Hematopoietic multipotent progenitor cell treated with erythropoietin and hydrocortisone succinate and interleukin-3 and kit ligand, for 6 days (in vitro differentiated cells): ENCODE results near the gene HSPB3.
"Not testable (repeated sequence)": the region's sequence is repeated elsewhere in the genome, so short reads cannot be mapped to it uniquely, and the experiment has no call there.

ENCODE experiments used
- DNase-seq: peaks from one replicate; pipeline ENCODE4 v3.0.0-alpha.2; 2015

The HSPB3 gene

GRCh38 chr5:54457094-54457862, 1.8 kb downstream of the HSPB3 start:
- no peak for DNase-seq

GRCh38 chr5:54458221-54458620, 2.7 kb downstream of the HSPB3 start:
- DNase-seq, result no peak

DNA sequence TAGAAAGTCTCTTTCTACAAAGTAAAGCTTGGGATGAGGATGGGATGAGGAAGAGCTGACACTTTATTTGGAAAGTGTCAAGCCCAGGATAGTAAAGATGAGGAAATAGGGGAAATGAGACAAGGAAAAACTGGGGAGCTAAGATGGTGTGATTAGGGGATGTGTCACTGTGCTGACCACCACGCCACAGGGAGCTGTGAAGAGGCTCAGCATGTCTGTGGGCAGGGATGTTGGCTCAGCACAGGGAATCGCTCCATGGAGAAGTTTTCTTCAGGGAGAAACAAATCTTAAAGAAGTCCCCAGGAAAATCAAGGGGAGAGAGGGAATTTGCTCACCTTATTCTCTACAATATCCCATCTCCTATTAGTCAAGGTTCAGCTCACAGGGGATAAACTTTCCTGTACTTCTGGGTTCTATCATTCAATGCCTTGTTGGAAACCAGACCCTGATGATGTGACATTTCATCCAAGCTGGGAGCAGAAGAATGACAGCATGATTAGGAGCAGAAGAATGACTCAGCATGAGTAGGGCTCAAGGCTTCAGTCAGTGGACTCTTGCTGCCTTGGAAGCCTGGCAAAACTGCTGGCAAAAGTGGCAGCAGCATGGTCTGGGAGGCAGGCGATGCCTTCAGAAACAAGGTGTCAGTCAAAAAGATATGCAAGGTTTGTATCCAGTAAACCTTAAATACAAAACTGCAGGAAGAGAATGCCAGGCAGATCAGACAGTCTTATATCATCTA, 4.9 kb downstream of the HSPB3 start:
- peak; percentile 37 for DNase-seq

DNA sequence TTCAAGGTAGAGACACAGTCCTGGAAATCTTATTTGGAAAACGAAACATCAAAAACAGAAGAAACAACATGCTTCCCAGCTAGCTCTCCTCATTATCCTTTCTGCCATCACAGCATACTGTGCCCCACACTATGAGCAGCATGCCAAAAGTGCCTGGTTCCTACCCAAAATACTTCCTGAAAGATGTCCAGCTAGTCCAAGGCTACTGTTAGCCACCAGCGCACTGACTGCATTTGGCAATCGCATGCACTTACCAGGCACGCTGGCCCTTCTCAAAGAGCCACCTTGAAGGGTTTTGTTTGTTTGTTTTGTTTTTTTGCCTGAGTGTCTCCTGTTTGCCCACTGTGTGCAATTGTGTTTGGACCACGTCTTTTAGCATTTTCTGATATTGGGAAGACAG, 6.8 kb downstream of the HSPB3 start:
- no peak for DNase-seq

- no peak for DNase-seq
These were observed 8.2 kb downstream of the HSPB3 start for GRCh38 chr5:54463713-54464112.

- DNase-seq, result no peak
These were observed 14.1 kb downstream of the HSPB3 start for GRCh38 chr5:54469622-54470021.

GRCh38 chr5:54470128-54470527, 14.6 kb downstream of the HSPB3 start:
- DNase-seq, result no peak

DNA sequence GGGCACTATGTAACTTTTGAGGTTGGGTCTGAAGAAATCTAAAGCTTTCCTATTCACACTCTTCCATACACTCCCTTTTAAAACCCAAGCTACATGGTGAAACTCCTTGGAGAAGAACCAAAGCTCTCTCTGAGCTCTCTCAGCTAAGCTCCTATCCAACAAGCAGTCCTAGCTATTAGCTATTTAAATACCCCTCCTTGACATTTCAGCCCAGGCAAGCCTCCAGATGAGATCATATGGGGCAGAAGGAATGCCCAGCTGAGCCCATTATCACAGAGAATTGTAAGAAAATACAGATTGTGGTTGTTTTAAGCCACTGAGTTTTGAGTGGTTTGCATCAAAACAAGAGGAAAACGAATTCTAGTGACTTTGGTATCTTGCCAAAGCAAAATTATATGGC, 15.2 kb downstream of the HSPB3 start:
- DNase-seq, result peak; percentile 42

- DNase-seq, result peak; percentile 79
These were observed 15.9 kb downstream of the HSPB3 start for GRCh38 chr5:54471398-54471797.

DNA sequence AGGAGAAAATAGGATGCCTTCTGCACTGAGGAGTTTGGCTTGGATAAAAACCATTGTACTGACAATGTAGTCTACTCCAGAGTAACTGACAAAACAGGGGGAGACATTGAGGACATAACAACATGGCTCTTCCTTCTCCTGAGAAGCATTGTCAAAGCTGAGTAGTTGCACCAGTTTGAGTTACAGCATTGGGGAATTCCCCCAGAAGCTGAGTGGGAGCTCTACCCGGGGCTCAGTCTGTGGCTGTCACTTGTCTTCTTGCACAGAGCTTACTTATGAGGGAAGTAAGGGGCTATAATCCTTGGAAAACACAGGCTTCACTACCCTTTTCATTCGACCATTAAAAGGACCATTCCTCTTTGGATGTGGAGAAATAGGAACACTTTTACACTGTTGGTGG, 21.2 kb downstream of the HSPB3 start:
- no peak for DNase-seq

DNA sequence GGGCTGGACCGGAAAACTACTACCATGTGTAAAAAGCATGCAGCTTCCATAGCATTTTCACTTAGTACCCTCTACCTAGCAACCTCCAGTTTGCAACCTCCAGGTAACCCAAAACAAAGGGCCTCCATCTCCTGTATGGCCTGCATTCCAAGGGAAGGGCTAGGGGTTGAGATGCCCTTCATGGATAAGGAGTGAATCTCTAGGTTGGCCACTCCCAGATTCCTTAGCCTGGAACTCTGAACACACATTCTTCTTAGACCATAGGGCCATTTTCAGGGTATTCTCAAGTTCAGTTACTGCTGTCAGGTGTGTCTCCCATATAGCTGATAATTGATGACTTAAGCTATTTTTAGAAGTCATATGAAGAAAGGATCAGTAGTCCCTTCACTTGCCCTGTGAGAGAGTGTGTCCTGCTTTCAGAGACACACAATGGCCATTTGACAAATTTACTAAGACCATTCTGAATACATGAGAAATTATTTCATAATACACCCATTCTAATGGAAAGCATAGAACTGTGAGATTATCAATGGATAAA, 22.5 kb downstream of the HSPB3 start:
- no peak for DNase-seq

DNA sequence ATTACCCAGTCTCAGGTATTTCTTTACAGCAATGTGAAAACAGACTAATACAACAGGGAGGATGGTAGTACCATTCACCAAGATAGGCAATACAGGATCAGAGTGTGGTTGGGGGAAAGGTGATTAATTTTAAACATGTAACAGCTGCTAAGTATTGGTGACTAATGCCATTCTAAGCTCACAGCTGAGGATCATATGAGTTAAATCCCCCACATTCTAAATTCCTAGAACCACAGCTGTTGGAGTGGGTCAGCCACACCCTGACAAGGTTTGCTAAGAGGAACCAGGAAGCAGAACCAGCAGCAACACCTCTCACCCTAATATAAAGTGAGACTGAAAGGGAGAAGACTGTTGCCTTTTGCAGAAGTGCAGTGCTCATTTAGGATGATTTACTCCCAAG, 24.8 kb downstream of the HSPB3 start:
- DNase-seq, result no peak

DNA sequence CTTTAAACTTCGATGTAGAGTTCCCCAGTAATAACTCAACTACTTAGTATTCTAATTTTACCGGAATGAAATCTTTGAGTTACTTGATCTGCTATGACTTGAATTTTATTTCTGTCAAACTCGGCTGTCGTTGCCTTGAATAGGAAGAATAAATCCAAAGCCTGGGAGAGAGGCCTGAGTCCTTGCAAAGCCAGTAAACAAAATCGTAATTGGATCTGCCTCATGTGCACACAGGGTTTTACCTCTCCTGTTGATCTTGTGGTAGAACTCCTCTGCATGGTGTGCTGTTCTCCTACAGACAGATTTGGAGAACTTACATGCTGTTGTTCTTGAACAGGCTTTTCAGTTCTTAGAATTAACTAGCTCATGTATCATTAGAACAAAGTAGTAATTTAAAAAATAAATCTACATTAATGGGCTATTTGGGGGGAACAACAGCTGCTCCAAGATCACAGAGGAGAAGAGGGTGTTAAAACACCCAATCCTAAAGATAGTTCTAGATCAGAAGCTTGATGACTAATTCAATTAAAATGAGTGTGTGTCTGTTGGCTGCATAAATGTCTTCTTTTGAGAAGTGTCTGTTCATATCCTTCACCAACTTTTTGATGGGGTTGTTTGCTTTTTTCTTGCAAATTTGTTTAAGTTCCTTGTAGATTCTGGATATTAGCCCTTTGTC, 28.9 kb downstream of the HSPB3 start:
- no peak for DNase-seq

DNA sequence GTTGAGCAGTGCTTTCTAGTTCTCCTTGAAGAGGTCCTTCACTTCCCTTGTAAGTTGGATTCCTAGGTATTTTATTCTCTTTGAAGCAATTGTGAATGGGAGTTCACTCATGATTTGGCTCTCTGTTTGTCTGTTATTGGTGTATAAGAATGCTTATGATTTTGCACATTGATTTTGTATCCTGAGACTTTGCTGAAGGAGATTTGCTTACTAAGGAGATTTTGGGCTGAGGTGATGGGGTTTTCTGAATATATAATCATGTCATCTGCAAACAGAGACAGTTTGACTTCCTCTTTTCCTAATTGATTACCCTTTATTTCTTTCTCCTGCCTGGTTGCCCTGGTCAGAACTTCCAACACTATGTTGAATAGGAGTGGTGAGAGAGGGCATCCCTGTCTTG, 30.2 kb downstream of the HSPB3 start:
- not testable (repeated sequence) for DNase-seq

DNA sequence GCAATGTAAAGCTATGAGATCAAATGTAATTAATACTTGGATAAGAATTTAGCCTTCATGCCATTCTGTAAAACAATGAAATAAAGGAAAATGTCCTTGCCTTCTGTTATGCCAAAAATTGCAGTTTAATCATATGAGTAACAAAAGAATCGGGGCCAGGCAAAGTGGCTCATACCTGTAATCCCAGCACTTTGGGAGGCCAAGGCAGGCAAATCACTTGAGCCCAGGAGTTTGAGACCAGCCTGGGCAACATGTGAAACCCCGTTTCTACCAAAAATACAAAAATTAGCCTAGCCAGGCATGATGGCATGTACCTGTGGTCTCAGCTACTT, 34.1 kb downstream of the HSPB3 start:
- DNase-seq, result not testable (repeated sequence)

DNA sequence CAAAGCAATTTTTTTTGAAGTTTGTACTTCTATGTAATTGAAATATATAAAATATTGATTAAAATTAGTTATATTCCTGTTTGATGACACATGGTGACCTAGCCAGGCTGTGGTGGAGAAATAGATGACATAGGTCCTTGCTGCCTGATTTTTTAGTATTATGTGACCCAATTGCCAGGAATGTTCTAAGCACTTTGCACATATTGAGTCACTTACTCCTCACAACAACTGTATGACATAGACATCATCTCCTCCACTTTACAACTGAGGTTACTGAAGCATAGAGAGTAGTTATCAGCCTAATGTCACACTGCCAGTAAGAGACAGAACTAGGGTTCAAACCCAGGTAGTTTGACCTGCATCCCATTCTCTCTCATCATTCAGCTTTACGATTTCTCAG, 35.8 kb downstream of the HSPB3 start:
- DNase-seq, result no peak

DNA sequence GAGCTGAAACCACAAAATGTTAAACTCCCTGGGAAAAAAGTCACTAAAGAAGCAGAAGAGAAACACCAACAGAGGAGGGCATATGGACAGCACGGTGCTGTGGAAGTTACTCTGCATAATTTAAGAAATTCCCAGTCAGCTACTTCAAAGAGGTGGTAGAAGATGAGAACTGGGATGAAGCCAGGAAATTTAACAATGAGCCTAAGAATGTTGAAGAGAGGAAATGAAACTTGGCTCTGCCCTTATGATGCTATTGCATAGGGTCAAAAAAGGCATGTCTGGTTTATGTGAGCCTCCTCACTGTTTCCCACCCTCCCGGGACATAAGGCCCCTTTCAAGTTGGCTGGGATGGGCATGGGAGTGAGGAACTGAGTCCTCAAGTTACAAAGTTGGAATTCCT, 36.7 kb downstream of the HSPB3 start:
- DNase-seq, result no peak

- no peak for DNase-seq
These were observed 39.5 kb downstream of the HSPB3 start for GRCh38 chr5:54495027-54495426.
